Measurements from ENCODE around the gene NT5DC4. TPM values are rescaled to one million over a fixed set of nuclear protein-coding genes. Genes with fewer than 3 reads are reported as not detected.

Gene NT5DC4
- total and polyA plus RNA-seq, 2 of the 8 experiments (the other 6 are each of a cell fraction or from before 2014, with no cell fraction given): not detected

DNA sequence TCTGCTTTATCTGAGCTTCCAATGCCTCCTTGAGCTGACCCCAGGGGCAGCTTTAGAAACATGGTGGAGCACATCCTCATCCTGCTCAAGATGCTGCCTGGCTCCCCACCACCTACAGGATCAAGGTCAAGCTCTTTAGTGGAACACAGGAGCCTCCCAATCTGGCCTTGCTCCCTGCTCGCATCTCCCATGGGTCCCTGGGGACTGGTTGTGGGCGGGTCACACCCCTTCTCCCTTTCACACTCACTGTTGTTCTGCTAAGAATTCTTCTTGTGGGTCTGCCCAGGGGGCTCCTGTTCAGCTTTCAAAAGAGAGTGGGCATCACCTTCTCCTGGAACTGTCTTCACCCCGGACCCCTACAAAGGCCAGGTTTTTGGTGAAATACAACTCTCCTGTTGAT, 8.4 kb upstream of the NT5DC4 start:
- no peak overlapping the region for H2BK120ac ChIP-seq (replicated peaks; ENCODE audit: low read depth, low read length)
- no peak overlapping the region for H4K8ac ChIP-seq (ENCODE audit: extremely low read depth, insufficient read depth, low read length)
- no peak overlapping the region for H3K14ac ChIP-seq (ENCODE audit: insufficient read length)
- no peak overlapping the region for H3K27ac ChIP-seq (ENCODE audit: low read depth, low read length)
- no peak overlapping the region for H2AK5ac ChIP-seq (ENCODE audit: low read depth, low read length)
- no peaks in the 10 kb centered on the region for H3K79me1 ChIP-seq (ENCODE audit: low read depth, low read length)
- H3K9me3 ChIP-seq (ENCODE audit: insufficient read depth in 2 of 2, low read depth in 1 of 2, low read length in 1 of 2): no peaks in the 10 kb centered on the region
- H3K23me2 ChIP-seq (ENCODE audit: low read depth, low read length): no peaks in the 10 kb centered on the region
- no peak overlapping the region for H3K4me2 ChIP-seq (ENCODE audit: insufficient read depth in 1 of 2, low read depth in 2 of 2, low read length in 2 of 2)
- H4K5ac ChIP-seq (ENCODE audit: insufficient read length, low read depth, low read length): no peak overlapping the region
- DNase-seq (ENCODE audit: low read depth in 1 of 2, low spot score in 2 of 2) (peak in 1 of 2 experiments; percentile 34), FAIRE-seq (no peak)
- no peak overlapping the region for H3K4me3 ChIP-seq (ENCODE audit: extremely low read depth in 1 of 4, insufficient read depth in 2 of 4, low read depth in 3 of 4, low read length in 4 of 4)
- H3K9ac ChIP-seq (replicated peaks in 1 of 4; ENCODE audit: extremely low read depth in 1 of 4, low read depth in 3 of 4, low read length in 3 of 4): no peak overlapping the region
- no peak overlapping the region for H3K23ac ChIP-seq (ENCODE audit: insufficient read length)
- no peaks in the 10 kb centered on the region for H3K79me2 ChIP-seq (ENCODE audit: control insufficient read depth in 1 of 2, insufficient read depth in 2 of 2, low read length in 2 of 2)
- H2BK15ac ChIP-seq (ENCODE audit: low read length): no peak overlapping the region
- no peaks in the 10 kb centered on the region; a peak in 1 of 7 replicates for H3K4me1 ChIP-seq (replicated peaks in 1 of 4; ENCODE audit: control insufficient read depth in 3 of 4, insufficient read depth in 4 of 4, low read length in 3 of 4)
- H2BK20ac ChIP-seq (ENCODE audit: low read length): no peak overlapping the region
- no peaks in the 10 kb centered on the region for H3K36me3 ChIP-seq (ENCODE audit: control insufficient read depth in 2 of 4, insufficient read depth in 4 of 4, low read length in 3 of 4)
- no peak overlapping the region for H2AFZ ChIP-seq (ENCODE audit: low read length)
- H4K20me1 ChIP-seq (replicated peaks in 1 of 2; ENCODE audit: control insufficient read depth in 1 of 2, insufficient read depth in 2 of 2, low read length in 2 of 2): no peaks in the 10 kb centered on the region
- H4K91ac ChIP-seq (replicated peaks; ENCODE audit: insufficient read length, low read length): no peak overlapping the region
- no peak overlapping the region for H2BK5ac ChIP-seq (ENCODE audit: low read depth, low read length)
- H3K27me3 ChIP-seq (replicated peaks in 1 of 4; ENCODE audit: control insufficient read depth in 3 of 4, extremely low read depth in 1 of 4, insufficient read depth in 3 of 4, low read length in 3 of 4): no peaks in the 10 kb centered on the region
- H3K56ac ChIP-seq (replicated peaks; ENCODE audit: insufficient read length, low read depth, low read length): no peak overlapping the region
- H3K4ac ChIP-seq (replicated peaks; ENCODE audit: insufficient read length, low read depth, low read length): no peak overlapping the region
- H2BK12ac ChIP-seq (ENCODE audit: low read depth, low read length): no peak overlapping the region
- 88% methylated on average over 2 of the region's 3 CpGs; no CpG with 5 or more reads in 1 of the 2 experiments for WGBS, 2 experiments (ENCODE audit: extremely low coverage in 1 of 2, insufficient coverage in 1 of 2, insufficient read length in 1 of 2, insufficient replicate concordance in 2 of 2, low coverage in 1 of 2, low lambda C conversion rate in 2 of 2, missing lambda C conversion rate in 1 of 2)
- ChIA-PET POLR2A (ENCODE audit: partially characterized antibody) (no interaction called here), CTCF (ENCODE audit: partially characterized antibody) (interaction anchor here (0.7 to 4.8 kb wide), 6 partner anchors 9 to 230 kb away, joined by 3 to 29 read pairs (median 4); no protein-coding TSS in a partner anchor)
- no peak for TF ChIP-seq SIRT6 (IDR thresholded peaks at IDR 0.05; ENCODE audit: low read length)
- TF ChIP-seq GTF2F1 (IDR thresholded peaks at IDR 0.05; ENCODE audit: borderline replicate concordance, low read depth, low read length): no peak
- TF ChIP-seq CREB1 (IDR thresholded peaks at IDR 0.05): no peak
- TF ChIP-seq RNF2 (IDR thresholded peaks at IDR 0.05; ENCODE audit: borderline replicate concordance, low read depth, low read length, missing control alignments, poor library complexity, severe bottlenecking): no peak
- TF ChIP-seq PHF8 (conservative IDR thresholded peaks at IDR 0.05; ENCODE audit: low read depth, low read length): no peak
- TF ChIP-seq CEBPB (IDR thresholded peaks at IDR 0.05; ENCODE audit: low read depth, low read length): no peak
- TF ChIP-seq, protein P1, sequence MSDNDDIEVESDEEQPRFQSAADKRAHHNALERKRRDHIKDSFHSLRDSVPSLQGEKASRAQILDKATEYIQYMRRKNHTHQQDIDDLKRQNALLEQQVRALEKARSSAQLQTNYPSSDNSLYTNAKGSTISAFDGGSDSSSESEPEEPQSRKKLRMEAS (IDR thresholded peaks at IDR 0.05): no peak
- TF ChIP-seq KDM1A (IDR thresholded peaks at IDR 0.05; ENCODE audit: borderline replicate concordance, low read length): no peak
- no peak for TF ChIP-seq TBP (IDR thresholded peaks at IDR 0.05; ENCODE audit: low read depth, low read length)
- TF ChIP-seq CTBP2 (IDR thresholded peaks at IDR 0.05; ENCODE audit: borderline replicate concordance, insufficient read depth, insufficient read length, low read length): no peak
- no peak for TF ChIP-seq POLR2AphosphoS5 (IDR thresholded peaks at IDR 0.05; ENCODE audit: low read depth, low read length)
- no peak for TF ChIP-seq GABPA (IDR thresholded peaks at IDR 0.05; ENCODE audit: borderline replicate concordance, insufficient read depth, low read length)
- TF ChIP-seq SP2 (IDR thresholded peaks at IDR 0.05; ENCODE audit: low read length): no peak
- no peak for TF ChIP-seq SAP30 (IDR thresholded peaks at IDR 0.05; ENCODE audit: insufficient read depth, insufficient replicate concordance, low read length)
- H3K18ac ChIP-seq (ENCODE audit: extremely low read depth, low read length): no peak overlapping the region

Data from H1 (cell line).